IMR-90 (cell line): ENCODE results near the gene PSMA2. TPM values are rescaled to one million over a fixed set of nuclear protein-coding genes. Genes with fewer than 3 reads are reported as not detected.

Source experiments
- ATAC-seq: fragments of 200-7000 bp; cut with Tn5 transposase; 2 replicates; pipeline ENCODE4 v1.9.1; 2020; ENCODE audit warnings: low read depth, mild to moderate bottlenecking, moderate library complexity
- BruUV-seq: library from RNA; stranded (reverse); fragments of 400-500 nt; replicated peaks from 2 replicates; lab custom pipeline; 2021; lab: Mats Ljungman, UMichigan
- CTCF ChIA-PET: fragments of 300-600 bp; formaldehyde crosslinking; extraction: SDS; loops from one replicate; lab custom pipeline; 2021; ENCODE audit warnings: antibody characterized with exemption; lab: Yijun Ruan, JAX
- POLR2A ChIA-PET: fragments of 300-600 bp; sonication (Branson Sonifier 250); formaldehyde crosslinking; loops from one replicate; lab custom pipeline; 2022; ENCODE audit warnings: antibody characterized with exemption; ENCODE audit not compliant: unreplicated experiment; lab: Charles Lee
- DNase-seq: peaks from one replicate; pipeline ENCODE4 v3.0.0; 2013
- H2AFZ ChIP-seq: replicated peaks from 2 replicates; pipeline ENCODE3; 2013; ENCODE audit warnings: low read length, mild to moderate bottlenecking; ENCODE audit not compliant: poor library complexity
- H2AK5ac ChIP-seq: 2 replicates; pipeline ENCODE4 v1.6.1; 2013; ENCODE audit warnings: low read depth, low read length, inconsistent platforms
- H2AK9ac ChIP-seq: replicated peaks from 2 replicates; pipeline ENCODE3; 2013; ENCODE audit warnings: mild to moderate bottlenecking, low read depth, low read length, moderate library complexity; ENCODE audit not compliant: poor library complexity
- H2BK120ac ChIP-seq: 2 replicates; pipeline ENCODE4 v1.6.1; 2013; ENCODE audit warnings: low read depth, low read length, inconsistent platforms
- H2BK15ac ChIP-seq: 3 replicates; pipeline ENCODE4 v1.6.1; 2013; ENCODE audit warnings: low read depth, low read length, inconsistent platforms
- H2BK20ac ChIP-seq: 2 replicates; pipeline ENCODE4 v1.6.1; 2013; ENCODE audit warnings: low read depth, mild to moderate bottlenecking, inconsistent platforms, low read length, moderate library complexity
- H2BK5ac ChIP-seq: 2 replicates; pipeline ENCODE4 v1.6.1; 2013; ENCODE audit warnings: mild to moderate bottlenecking, low read depth, low read length, inconsistent platforms; ENCODE audit not compliant: poor library complexity, severe bottlenecking
- H3K14ac ChIP-seq: replicated peaks from 2 replicates; pipeline ENCODE4 v1.6.1; 2013; ENCODE audit warnings: low read depth, low read length, inconsistent platforms
- H3K18ac ChIP-seq: 2 replicates; pipeline ENCODE4 v1.6.1; 2013; ENCODE audit warnings: low read depth, low read length, control low read depth
- H3K23ac ChIP-seq: 2 replicates; pipeline ENCODE4 v1.6.1; 2013; ENCODE audit warnings: low read depth, low read length, inconsistent platforms
- H3K27ac ChIP-seq: 2 replicates; pipeline ENCODE4 v1.5.1; 2013; ENCODE audit warnings: mild to moderate bottlenecking, control low read depth, low read length; ENCODE audit not compliant: insufficient read depth
- H3K27me3 ChIP-seq: 2 replicates; pipeline ENCODE4 v1.6.1; 2013; ENCODE audit warnings: low read length; ENCODE audit not compliant: control insufficient read depth, insufficient read depth
- H3K36me3 ChIP-seq: 2 replicates; pipeline ENCODE4 v1.6.1; 2013; ENCODE audit warnings: low read length, mixed read lengths; ENCODE audit not compliant: control insufficient read depth, insufficient read depth
- H3K4ac ChIP-seq: 2 replicates; pipeline ENCODE4 v1.6.1; 2013; ENCODE audit warnings: low read depth, low read length, inconsistent platforms
- H3K4me1 ChIP-seq: 2 replicates; pipeline ENCODE4 v1.6.1; 2013; ENCODE audit warnings: low read length, mixed read lengths; ENCODE audit not compliant: control insufficient read depth, insufficient read depth
- H3K4me2 ChIP-seq: 2 replicates; pipeline ENCODE4 v1.6.1; 2013; ENCODE audit warnings: low read depth, mild to moderate bottlenecking, control low read depth, low read length, moderate library complexity
- H3K4me3 ChIP-seq: 2 replicates; pipeline ENCODE4 v1.5.1; 2013; ENCODE audit warnings: low read depth, mild to moderate bottlenecking, control low read depth, low read length, moderate library complexity; ENCODE audit not compliant: insufficient read depth
- H3K56ac ChIP-seq: 2 replicates; pipeline ENCODE4 v1.6.1; 2013; ENCODE audit warnings: low read length, inconsistent platforms; ENCODE audit not compliant: insufficient read depth; ENCODE audit errors: extremely low read depth
- H3K79me1 ChIP-seq, 2 experiments: 2 replicates each; pipeline ENCODE4 v1.6.1; 2013; ENCODE audit warnings: low read length in 2 of 2, inconsistent platforms in 1 of 2, low read depth in 1 of 2
- H3K9ac ChIP-seq: 2 replicates; pipeline ENCODE4 v1.6.1; 2013; ENCODE audit warnings: low read depth, low read length, control low read depth
- H3K9me1 ChIP-seq: 2 replicates; pipeline ENCODE4 v1.6.1; 2013; ENCODE audit warnings: low read length, inconsistent platforms; ENCODE audit not compliant: insufficient read depth
- H3K9me3 ChIP-seq: 2 replicates; pipeline ENCODE4 v1.6.1; 2013; ENCODE audit warnings: low read length; ENCODE audit not compliant: control insufficient read depth, insufficient read depth
- H4K20me1 ChIP-seq: 2 replicates; pipeline ENCODE4 v1.6.1; 2013; ENCODE audit warnings: low read length, inconsistent platforms; ENCODE audit not compliant: insufficient read depth
- H4K5ac ChIP-seq: 2 replicates; pipeline ENCODE4 v1.6.1; 2013; ENCODE audit warnings: mild to moderate bottlenecking, low read depth, low read length, control low read depth
- H4K8ac ChIP-seq, 2 experiments: 2 replicates each; pipeline ENCODE4 v1.6.1; 2013; ENCODE audit warnings: low read depth in 2 of 2, low read length in 2 of 2, control low read depth in 1 of 2, inconsistent platforms in 1 of 2
- H4K91ac ChIP-seq: 2 replicates; pipeline ENCODE4 v1.6.1; 2013; ENCODE audit warnings: low read depth, low read length, inconsistent platforms; ENCODE audit not compliant: insufficient read depth
- CEBPB ChIP-seq: IDR thresholded peaks from 2 replicates; pipeline ENCODE4 v1.6.1; 2012; ENCODE audit warnings: low read depth, low read length, improper control_type of control experiment
- CHD1 ChIP-seq: IDR thresholded peaks from 2 replicates; pipeline ENCODE4 v1.6.1; 2012; ENCODE audit warnings: low read depth, low read length, improper control_type of control experiment
- ELK1 ChIP-seq: fragments of 150-350 bp; IDR thresholded peaks from 2 replicates; pipeline ENCODE4 v1.6.1; 2016; ENCODE audit warnings: low read depth, mild to moderate bottlenecking, low read length, moderate library complexity, borderline replicate concordance
- FOS ChIP-seq: fragments of 150-350 bp; IDR thresholded peaks from 2 replicates; pipeline ENCODE4 v1.6.1; 2016; ENCODE audit warnings: low read depth, low read length
- MAFK ChIP-seq: IDR thresholded peaks from 2 replicates; pipeline ENCODE4 v1.6.1; 2012; ENCODE audit warnings: low read depth, low read length, improper control_type of control experiment
- MXI1 ChIP-seq: IDR thresholded peaks from 2 replicates; pipeline ENCODE4 v1.6.1; 2012; ENCODE audit warnings: low read depth, mild to moderate bottlenecking, low read length, moderate library complexity, borderline replicate concordance
- NFE2L2 ChIP-seq: fragments of 150-350 bp; IDR thresholded peaks from 2 replicates; pipeline ENCODE4 v1.6.1; 2016; ENCODE audit warnings: low read depth, mild to moderate bottlenecking, low read length
- POLR2A ChIP-seq: IDR thresholded peaks from 2 replicates; pipeline ENCODE4 v1.6.1; 2012; ENCODE audit warnings: mild to moderate bottlenecking, low read depth, low read length
- RAD21 ChIP-seq: IDR thresholded peaks from 2 replicates; pipeline ENCODE4 v1.6.1; 2012; ENCODE audit warnings: low read length, improper control_type of control experiment
- RCOR1 ChIP-seq: IDR thresholded peaks from 2 replicates; pipeline ENCODE4 v1.6.1; 2012; ENCODE audit warnings: mild to moderate bottlenecking, low read length, improper control_type of control experiment; ENCODE audit not compliant: insufficient replicate concordance
- USF2 ChIP-seq: fragments of 150-350 bp; IDR thresholded peaks from 2 replicates; pipeline ENCODE4 v1.6.1; 2017; ENCODE audit warnings: mild to moderate bottlenecking, antibody characterized with exemption, low read length, low read depth
- WGBS, 2 experiments: methylation state at CpG; one replicate each; pipeline versions ENCODE4 v1.1.5 to v1.1.7; 2013; ENCODE audit warnings: missing lambda C conversion rate in 2 of 2; ENCODE audit not compliant: insufficient read length in 1 of 2; ENCODE audit errors: extremely low coverage in 2 of 2; 5-methylcytosine and 5-hydroxymethylcytosine counted together
- dilution Hi-C: fragments of 300-500 bp; cut with HindIII; formaldehyde crosslinking; loops from one replicate; pipeline ENCODE4 v1.14.3; 2018; ENCODE audit warnings: low sequenced_read_pairs; ENCODE audit not compliant: unreplicated experiment
- in situ Hi-C: fragments of 300-500 bp; cut with MboI; formaldehyde crosslinking; loops from 3 replicates; pipeline ENCODE4 v1.14.3; 2019; ENCODE audit warnings: low sequenced_read_pairs, inconsistent platforms, mixed read lengths
- intact Hi-C: fragments of 100-400 bp; cut with micrococcal nuclease; formaldehyde crosslinking; loops from 2 replicates; pipeline ENCODE4 v1.10.0; 2022
- polyA plus RNA-seq, 3 experiments: library from polyadenylated mRNA; depleted of rRNA; stranded (reverse); fragments of >200 nt; gene quantifications; 2 replicates each; pipeline ENCODE4 v1.2.3, GENCODE V29; 2012; ENCODE audit warnings: low replicate concordance in 1 of 3
- total RNA-seq: library from RNA; depleted of rRNA; stranded (reverse); fragments of >200 nt; gene quantifications from 2 replicates; pipeline ENCODE4 v1.2.3, GENCODE V29; 2012

The PSMA2 gene
- total and polyA plus RNA-seq, 2 of the 4 experiments (the other 2 are of a cell fraction), result 106 to 138 TPM

GRCh38 chr7:42953994-42954393 lies 22.0 kb upstream of the PSMA2 start:
- Histone ChIP-seq H3K56ac (no peak overlapping the region), H2BK120ac (no peak overlapping the region), H3K36me3 (no peaks in the 10 kb centered on the region), H2AK9ac (no peak overlapping the region), H2BK5ac (no peak overlapping the region), H3K9me3 (no peaks in the 10 kb centered on the region), H3K14ac (no peak overlapping the region), H3K27ac (no peak overlapping the region), H2BK15ac (no peak overlapping the region), H3K9ac (no peak overlapping the region), H4K20me1 (no peaks in the 10 kb centered on the region), H4K5ac (no peak overlapping the region), H2AFZ (no peak overlapping the region), H3K4me3 (no peak overlapping the region), H3K79me1 (no peaks in the 10 kb centered on the region), H3K18ac (no peak overlapping the region), H3K4me2 (no peak overlapping the region), H2BK20ac (no peak overlapping the region), H3K4ac (no peak overlapping the region), H4K8ac (no peak overlapping the region), H4K91ac (no peak overlapping the region), H2AK5ac (no peak overlapping the region), H3K27me3 (no peaks in the 10 kb centered on the region), H3K4me1 (no peaks in the 10 kb centered on the region), H3K23ac (no peak overlapping the region), H3K9me1 (no peaks in the 10 kb centered on the region)
- POLR2A ChIA-PET, result no interaction called here
- ATAC-seq (no peak), DNase-seq (no peak)
- in situ Hi-C loops (no loop called here), dilution Hi-C loops (no loop called here), intact Hi-C loops (no loop called here)
- TF ChIP-seq NFE2L2 (no peak), USF2 (no peak), CEBPB (no peak), CHD1 (no peak), MAFK (no peak), RAD21 (no peak), ELK1 (no peak), RCOR1 (no peak), MXI1 (no peak), POLR2A (no peak), FOS (no peak)
- no TSS peak for BruUV-seq
- CTCF ChIA-PET, result interaction anchor here (1.1 kb wide), 1 partner anchor 154 kb away, joined by 3 read pairs; no protein-coding TSS in a partner anchor
- 63% methylated on average over 2 of the region's 4 CpGs; no CpG with 5 or more reads in 1 of the 2 experiments for WGBS, 2 experiments
